CD14-positive monocyte (primary cell): ENCODE data around the gene SMAD2. TPM values are rescaled to one million over a fixed set of nuclear protein-coding genes. Genes with fewer than 3 reads are reported as not detected.

Source experiments
- DNase-seq, 3 donors: peaks; one replicate each; pipeline ENCODE4 v3.0.0-alpha.2; 2011 to 2022
- H2AFZ ChIP-seq: 2 replicates; pipeline ENCODE4 v1.6.0; 2012; ENCODE audit warnings: mild to moderate bottlenecking, low read depth, low read length, inconsistent platforms; ENCODE audit not compliant: insufficient read depth, poor library complexity, severe bottlenecking
- H3K27ac ChIP-seq, 2 donors: 1 replicate in 1 of 2; 2 replicates in 1 of 2; pipeline ENCODE4 v1.5.1; 2012 to 2013; ENCODE audit warnings: low read length in 2 of 2, control low read depth in 1 of 2, inconsistent platforms in 1 of 2, low read depth in 1 of 2, mild to moderate bottlenecking in 1 of 2
- H3K27me3 ChIP-seq, 2 donors: one replicate each; pipeline versions ENCODE4 v1.6.0 to v1.6.1; 2011 to 2013; ENCODE audit warnings: low read length in 2 of 2; ENCODE audit not compliant: control insufficient read depth in 2 of 2, insufficient read depth in 2 of 2
- H3K36me3 ChIP-seq, 2 donors: replicated peaks in 1 of 2; 1 replicate in 1 of 2; 2 replicates in 1 of 2; pipeline versions ENCODE4 v1.5.1 to v1.6.1; 2012 to 2013; ENCODE audit warnings: low read length in 2 of 2, control low read depth in 1 of 2, inconsistent platforms in 1 of 2, mild to moderate bottlenecking in 1 of 2; ENCODE audit not compliant: insufficient read depth in 2 of 2, control insufficient read depth in 1 of 2
- H3K4me1 ChIP-seq, 2 donors: 1 replicate in 1 of 2; 2 replicates in 1 of 2; pipeline versions ENCODE4 v1.5.1 to v1.6.1; 2012 to 2013; ENCODE audit warnings: low read length in 2 of 2, control low read depth in 1 of 2, inconsistent platforms in 1 of 2, mild to moderate bottlenecking in 1 of 2, moderate library complexity in 1 of 2; ENCODE audit not compliant: insufficient read depth in 2 of 2, control insufficient read depth in 1 of 2
- H3K4me2 ChIP-seq: replicated peaks from 2 replicates; pipeline ENCODE3; 2012; ENCODE audit warnings: low read length, moderate library complexity, mild to moderate bottlenecking; ENCODE audit not compliant: poor library complexity, severe bottlenecking; ENCODE audit errors: extremely low read depth
- H3K4me3 ChIP-seq, 3 experiments: fragments of 200-600 bp in 1 of 3; sonication (generic) in 1 of 3; replicated peaks in 1 of 3; 1 replicate in 2 of 3; 2 replicates in 1 of 3; pipeline ENCODE4 v1.5.1; 2011 to 2013; ENCODE audit warnings: low read length in 3 of 3, mild to moderate bottlenecking in 3 of 3, control low read depth in 2 of 3, low read depth in 2 of 3, inconsistent platforms in 1 of 3, moderate library complexity in 1 of 3
- H3K79me2 ChIP-seq: 2 replicates; pipeline ENCODE4 v1.6.0; 2012; ENCODE audit warnings: mild to moderate bottlenecking, control low read depth, inconsistent platforms, low read length, moderate library complexity; ENCODE audit not compliant: insufficient read depth
- H3K9ac ChIP-seq: 2 replicates; pipeline ENCODE4 v1.6.0; 2017; ENCODE audit warnings: low read length, mild to moderate bottlenecking; ENCODE audit not compliant: insufficient read depth, poor library complexity, severe bottlenecking
- H3K9me3 ChIP-seq, 2 donors: replicated peaks in 1 of 2; 1 replicate in 1 of 2; 2 replicates in 1 of 2; pipeline versions ENCODE4 v1.5.1 to v1.6.1; 2012 to 2013; ENCODE audit warnings: low read length in 2 of 2, control low read depth in 1 of 2; ENCODE audit not compliant: control insufficient read depth in 1 of 2, insufficient read depth in 1 of 2
- H4K20me1 ChIP-seq: 2 replicates; pipeline ENCODE4 v1.6.0; 2012; ENCODE audit warnings: mild to moderate bottlenecking, low read length, control low read depth, moderate library complexity; ENCODE audit not compliant: insufficient read depth
- H3K27ac Mint-ChIP-seq, 7 donors: one replicate each; pipeline ENCODE4 v1.8.0; 2020; ENCODE audit warnings: mild to moderate bottlenecking in 7 of 7, mixed read lengths in 7 of 7, moderate library complexity in 6 of 7, inconsistent platforms in 2 of 7
- H3K27me3 Mint-ChIP-seq, 3 donors: one replicate each; pipeline ENCODE4 v1.8.0; 2021 to 2022; ENCODE audit warnings: low read depth in 3 of 3, mild to moderate bottlenecking in 3 of 3, mixed read lengths in 3 of 3, moderate library complexity in 3 of 3, inconsistent platforms in 1 of 3
- H3K36me3 Mint-ChIP-seq, 2 donors: one replicate each; pipeline ENCODE4 v1.8.0; 2020; ENCODE audit warnings: mixed read lengths in 2 of 2, inconsistent platforms in 1 of 2, mild to moderate bottlenecking in 1 of 2
- H3K4me1 Mint-ChIP-seq: one replicate; pipeline ENCODE4 v1.8.0; 2020; ENCODE audit warnings: mild to moderate bottlenecking, mixed read lengths
- H3K4me3 Mint-ChIP-seq, 2 donors: one replicate each; pipeline ENCODE4 v1.8.0; 2020; ENCODE audit warnings: mild to moderate bottlenecking in 2 of 2, mixed read lengths in 2 of 2, moderate library complexity in 1 of 2
- H3K9me3 Mint-ChIP-seq, 7 donors: one replicate each; pipeline ENCODE4 v1.8.0; 2020 to 2022; ENCODE audit warnings: mixed read lengths in 7 of 7, mild to moderate bottlenecking in 6 of 7, moderate library complexity in 6 of 7, inconsistent platforms in 2 of 7
- WGBS: methylation state at CpG from one replicate; pipeline ENCODE4 v1.1.5; 2013; ENCODE audit warnings: missing lambda C conversion rate; ENCODE audit not compliant: insufficient coverage; 5-methylcytosine and 5-hydroxymethylcytosine counted together
- intact Hi-C, 2 donors: fragments of 100-400 bp; cut with micrococcal nuclease; formaldehyde crosslinking; loops; one replicate each; pipeline versions ENCODE4 v1.15.0 to v1.15.1; 2023
- polyA plus RNA-seq, 3 donors: library from polyadenylated mRNA; depleted of rRNA in 1 of 3; unstranded in 2 of 3; stranded (reverse) in 1 of 3; fragments of 300-500 nt in 2 of 3; fragments of >200 nt in 1 of 3; fragmentation: Illumina TruSeq in 2 of 3; gene quantifications; 1 replicate in 2 of 3; 2 replicates in 1 of 3; pipeline ENCODE4 v1.2.3, GENCODE V29; 2012 to 2021
- TF ChIP-seq, protein P1 (sequence below): fragments of 200-600 bp; IDR thresholded peaks from one replicate; pipeline ENCODE4 v1.8.0; 2022; ENCODE audit warnings: antibody characterized with exemption, mild to moderate bottlenecking

Gene SMAD2
- polyA plus RNA-seq, 3 donors, result 48.1 to 72.6 (median 70.6) TPM

GRCh38 chr18:47928466-47928865 is 2.0 kb downstream of the SMAD2 start:
- Mint-ChIP-seq H3K36me3 (no peaks in the 10 kb centered on the region), H3K27ac (peak overlapping the region in 2 of 7 donors; percentile 30 to 44), H3K9me3 (no peaks in the 10 kb centered on the region), H3K4me1 (peaks cover 62% of the 10 kb centered on the region), H3K4me3 (no peak overlapping the region), H3K27me3 (peaks cover 0 to 2% (median 0%) of the 10 kb centered on the region in 3 donors)
- Histone ChIP-seq H3K27me3 (no peaks in the 10 kb centered on the region), H3K27ac (peak overlapping the region in 1 of 2 donors; percentile 59), H4K20me1 (peaks cover 63% of the 10 kb centered on the region), H3K4me1 (peaks cover 35 to 41% of the 10 kb centered on the region in 2 donors), H3K36me3 (no peaks in the 10 kb centered on the region), H3K4me3 (peak overlapping the region in 1 of 3 experiments; percentile 15), H3K79me2 (peaks cover 69% of the 10 kb centered on the region), H3K9me3 (no peaks in the 10 kb centered on the region), H3K9ac (no peak overlapping the region), H3K4me2 (peak overlapping the region; percentile 80), H2AFZ (no peak overlapping the region)
- no CpG with 5 or more reads among the region's 3 CpGs for WGBS
- TF ChIP-seq, protein P1, sequence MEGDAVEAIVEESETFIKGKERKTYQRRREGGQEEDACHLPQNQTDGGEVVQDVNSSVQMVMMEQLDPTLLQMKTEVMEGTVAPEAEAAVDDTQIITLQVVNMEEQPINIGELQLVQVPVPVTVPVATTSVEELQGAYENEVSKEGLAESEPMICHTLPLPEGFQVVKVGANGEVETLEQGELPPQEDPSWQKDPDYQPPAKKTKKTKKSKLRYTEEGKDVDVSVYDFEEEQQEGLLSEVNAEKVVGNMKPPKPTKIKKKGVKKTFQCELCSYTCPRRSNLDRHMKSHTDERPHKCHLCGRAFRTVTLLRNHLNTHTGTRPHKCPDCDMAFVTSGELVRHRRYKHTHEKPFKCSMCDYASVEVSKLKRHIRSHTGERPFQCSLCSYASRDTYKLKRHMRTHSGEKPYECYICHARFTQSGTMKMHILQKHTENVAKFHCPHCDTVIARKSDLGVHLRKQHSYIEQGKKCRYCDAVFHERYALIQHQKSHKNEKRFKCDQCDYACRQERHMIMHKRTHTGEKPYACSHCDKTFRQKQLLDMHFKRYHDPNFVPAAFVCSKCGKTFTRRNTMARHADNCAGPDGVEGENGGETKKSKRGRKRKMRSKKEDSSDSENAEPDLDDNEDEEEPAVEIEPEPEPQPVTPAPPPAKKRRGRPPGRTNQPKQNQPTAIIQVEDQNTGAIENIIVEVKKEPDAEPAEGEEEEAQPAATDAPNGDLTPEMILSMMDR, result no peak
- intact Hi-C loops, result no loop called here
- no peak for DNase-seq

DNA sequence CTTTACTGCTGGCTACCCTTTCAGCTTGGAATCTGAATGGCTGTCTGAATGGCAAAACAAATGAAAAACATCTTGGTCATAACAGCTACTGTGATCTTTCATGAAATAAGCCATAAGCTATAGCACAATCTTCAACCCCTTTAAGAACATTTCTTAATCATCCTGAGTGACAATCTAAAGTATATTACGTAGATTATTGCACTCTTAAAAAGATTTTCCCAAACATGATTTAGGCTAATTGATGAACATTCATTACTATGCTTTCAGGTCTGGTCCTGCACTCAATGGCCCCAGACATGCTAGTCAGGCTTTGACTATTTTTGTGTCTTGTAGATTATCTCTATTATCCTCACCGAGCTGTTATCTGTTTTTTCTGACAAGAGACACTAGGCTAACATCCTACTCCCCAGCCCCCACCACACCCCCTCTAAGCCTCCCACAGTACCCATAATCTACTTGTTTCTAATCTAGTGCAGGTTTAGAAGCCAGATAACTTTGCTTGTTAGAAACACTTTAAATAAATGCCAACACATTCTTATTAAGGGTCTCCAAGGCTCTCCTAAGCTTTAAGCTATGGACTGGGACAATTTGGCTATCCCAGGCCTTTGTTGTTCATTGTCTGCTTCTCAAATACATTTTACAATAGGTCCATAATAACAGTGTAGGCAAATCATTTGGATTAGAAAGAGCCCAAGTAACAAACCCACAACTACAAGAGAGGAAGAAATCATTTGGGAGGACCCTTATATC is 4.2 kb downstream of the SMAD2 start:
- H3K4me1 ChIP-seq, result peaks cover 16 to 21% of the 10 kb centered on the region in 2 donors
- H3K9ac ChIP-seq, result no peak overlapping the region
- TF ChIP-seq, protein P1, result no peak
- intact Hi-C loops, result no loop called here
- no peaks in the 10 kb centered on the region for H3K9me3 ChIP-seq
- Mint-ChIP-seq H3K27ac (peak overlapping the region in 1 of 7 donors; percentile 43), H3K9me3 (no peaks in the 10 kb centered on the region), H3K27me3 (no peaks in the 10 kb centered on the region), H3K36me3 (peaks cover 0 to 3% of the 10 kb centered on the region in 2 donors), H3K4me1 (peaks cover 53% of the 10 kb centered on the region), H3K4me3 (no peak overlapping the region)
- 100% methylated on average over 1 of the region's 2 CpGs for WGBS
- H3K27ac ChIP-seq, result peak overlapping the region in 1 of 2 donors; percentile 33
- peaks cover 91% of the 10 kb centered on the region for H3K79me2 ChIP-seq
- H2AFZ ChIP-seq, result no peak overlapping the region
- no peaks in the 10 kb centered on the region for H3K36me3 ChIP-seq
- H3K27me3 ChIP-seq, result no peaks in the 10 kb centered on the region
- H4K20me1 ChIP-seq, result peaks cover 85% of the 10 kb centered on the region
- H3K4me3 ChIP-seq, result no peak overlapping the region
- no peak overlapping the region for H3K4me2 ChIP-seq
- no peak for DNase-seq
